H9 (cell line): Measurements from ENCODE around the gene CENPP. TPM values are rescaled to one million over a fixed set of nuclear protein-coding genes. Genes with fewer than 3 reads are reported as not detected.

ENCODE experiments used
- DNase-seq: peaks from one replicate; pipeline ENCODE4 v3.0.0-alpha.2; 2017
- H2AFZ ChIP-seq: one replicate; pipeline ENCODE4 v1.6.1; 2013; ENCODE audit warnings: mild to moderate bottlenecking, low read length, control low read depth, moderate library complexity
- H2AK5ac ChIP-seq: 2 replicates; pipeline ENCODE4 v1.6.1; 2013; ENCODE audit warnings: low read length, control low read depth, mixed read lengths; ENCODE audit not compliant: insufficient read length
- H2BK120ac ChIP-seq: one replicate; pipeline ENCODE4 v1.6.1; 2013; ENCODE audit warnings: low read depth, mild to moderate bottlenecking, low read length, control low read depth, inconsistent platforms; ENCODE audit not compliant: poor library complexity, severe bottlenecking
- H2BK12ac ChIP-seq: 2 replicates; pipeline ENCODE4 v1.6.1; 2013; ENCODE audit warnings: low read length, control low read depth, mixed read lengths, low read depth; ENCODE audit not compliant: insufficient read length
- H2BK15ac ChIP-seq: 2 replicates; pipeline ENCODE4 v1.6.1; 2013; ENCODE audit warnings: low read depth, low read length, control low read depth
- H2BK20ac ChIP-seq: one replicate; pipeline ENCODE4 v1.6.1; 2013; ENCODE audit warnings: low read depth, mild to moderate bottlenecking, low read length, control low read depth, inconsistent platforms; ENCODE audit not compliant: poor library complexity, severe bottlenecking
- H2BK5ac ChIP-seq: 2 replicates; pipeline ENCODE4 v1.6.1; 2013; ENCODE audit warnings: low read length, control low read depth, mixed read lengths; ENCODE audit not compliant: insufficient read length
- H3K14ac ChIP-seq: 2 replicates; pipeline ENCODE4 v1.6.1; 2013; ENCODE audit warnings: low read length, control low read depth; ENCODE audit not compliant: insufficient read depth
- H3K18ac ChIP-seq: 2 replicates; pipeline ENCODE4 v1.6.1; 2013; ENCODE audit warnings: low read depth, mild to moderate bottlenecking, mixed read lengths, low read length, control low read depth; ENCODE audit not compliant: insufficient read length
- H3K23ac ChIP-seq: 2 replicates; pipeline ENCODE4 v1.6.1; 2013; ENCODE audit warnings: low read length, control low read depth, mixed read lengths, low read depth; ENCODE audit not compliant: insufficient read length
- H3K23me2 ChIP-seq: 2 replicates; pipeline ENCODE4 v1.6.1; 2013; ENCODE audit warnings: low read depth, mild to moderate bottlenecking, mixed read lengths, low read length, control low read depth; ENCODE audit not compliant: insufficient read length, poor library complexity, severe bottlenecking
- H3K27ac ChIP-seq: 2 replicates; pipeline ENCODE4 v1.5.1; 2013; ENCODE audit warnings: low read length, control low read depth, mixed read lengths, low read depth; ENCODE audit not compliant: insufficient read length
- H3K27me3 ChIP-seq: 2 replicates; pipeline ENCODE4 v1.6.1; 2013; ENCODE audit warnings: low read length, control low read depth, inconsistent platforms; ENCODE audit not compliant: insufficient read depth
- H3K4ac ChIP-seq: 2 replicates; pipeline ENCODE4 v1.6.1; 2013; ENCODE audit warnings: low read depth, mild to moderate bottlenecking, control low read depth, inconsistent platforms, low read length, moderate library complexity
- H3K4me1 ChIP-seq: 2 replicates; pipeline ENCODE4 v1.6.1; 2013; ENCODE audit warnings: low read length, control low read depth, inconsistent platforms; ENCODE audit not compliant: insufficient read depth
- H3K4me2 ChIP-seq: 2 replicates; pipeline ENCODE4 v1.6.1; 2013; ENCODE audit warnings: low read length, control low read depth, mixed read lengths; ENCODE audit not compliant: insufficient read length, insufficient read depth
- H3K56ac ChIP-seq: 2 replicates; pipeline ENCODE4 v1.6.1; 2013; ENCODE audit warnings: low read depth, mild to moderate bottlenecking, mixed read lengths, low read length, control low read depth; ENCODE audit not compliant: insufficient read length
- H3K79me1 ChIP-seq: 2 replicates; pipeline ENCODE4 v1.6.1; 2013; ENCODE audit warnings: low read depth, mild to moderate bottlenecking, moderate library complexity, low read length, control low read depth, inconsistent platforms; ENCODE audit not compliant: insufficient read depth, poor library complexity, severe bottlenecking
- H3K79me2 ChIP-seq: 2 replicates; pipeline ENCODE4 v1.6.1; 2013; ENCODE audit warnings: low read length, control low read depth, inconsistent platforms; ENCODE audit not compliant: insufficient read depth
- H3K9ac ChIP-seq: 2 replicates; pipeline ENCODE4 v1.6.1; 2013; ENCODE audit warnings: low read length, control low read depth, mixed read lengths; ENCODE audit not compliant: insufficient read length; ENCODE audit errors: extremely low read depth
- H3K9me3 ChIP-seq: one replicate; pipeline ENCODE4 v1.6.1; 2013; ENCODE audit warnings: low read depth, low read length, inconsistent platforms; ENCODE audit not compliant: control insufficient read depth
- H3T11ph ChIP-seq: one replicate; pipeline ENCODE4 v1.6.1; 2013; ENCODE audit warnings: mild to moderate bottlenecking, low read length, control low read depth, inconsistent platforms
- H4K20me1 ChIP-seq: one replicate; pipeline ENCODE4 v1.6.1; 2013; ENCODE audit not compliant: control insufficient read depth, insufficient read length, insufficient read depth
- H4K5ac ChIP-seq: 2 replicates; pipeline ENCODE4 v1.6.1; 2013; ENCODE audit warnings: low read depth, mild to moderate bottlenecking, mixed read lengths, low read length, control low read depth; ENCODE audit not compliant: insufficient read length
- H4K8ac ChIP-seq: replicated peaks from 2 replicates; pipeline ENCODE4 v1.6.1; 2013; ENCODE audit warnings: low read length, control low read depth, mixed read lengths, low read depth; ENCODE audit not compliant: insufficient read length
- H4K91ac ChIP-seq: 2 replicates; pipeline ENCODE4 v1.6.1; 2013; ENCODE audit warnings: low read depth, mild to moderate bottlenecking, moderate library complexity, mixed read lengths, low read length, control low read depth; ENCODE audit not compliant: insufficient read length
- H3K27ac Mint-ChIP-seq, 3 experiments: 2 replicates in 2 of 3; 3 replicates in 1 of 3; pipeline ENCODE4 v1.8.0; 2020 to 2021; ENCODE audit warnings: mixed read lengths in 3 of 3, mild to moderate bottlenecking in 1 of 3, moderate library complexity in 1 of 3
- H3K27me3 Mint-ChIP-seq: 2 replicates; pipeline ENCODE4 v1.8.0; 2021; ENCODE audit warnings: low read depth, mild to moderate bottlenecking, moderate library complexity, mixed read lengths
- H3K36me3 Mint-ChIP-seq, 3 experiments: 2 replicates in 2 of 3; 3 replicates in 1 of 3; pipeline ENCODE4 v1.8.0; 2020 to 2021; ENCODE audit warnings: low read depth in 3 of 3, mixed read lengths in 3 of 3; ENCODE audit not compliant: insufficient read depth in 1 of 3
- H3K4me1 Mint-ChIP-seq, 2 experiments: 2 replicates each; pipeline ENCODE4 v1.8.0; 2020; ENCODE audit warnings: mixed read lengths in 2 of 2
- H3K4me3 Mint-ChIP-seq, 2 experiments: 2 replicates in 1 of 2; 3 replicates in 1 of 2; pipeline ENCODE4 v1.8.0; 2020 to 2021; ENCODE audit warnings: mild to moderate bottlenecking in 2 of 2, mixed read lengths in 2 of 2, moderate library complexity in 1 of 2
- H3K9me3 Mint-ChIP-seq, 2 experiments: 2 replicates in 1 of 2; 3 replicates in 1 of 2; pipeline ENCODE4 v1.8.0; 2020; ENCODE audit warnings: mild to moderate bottlenecking in 2 of 2, mixed read lengths in 2 of 2, moderate library complexity in 1 of 2
- total RNA-seq: library from RNA; stranded (reverse); gene quantifications from 2 replicates; pipeline ENCODE4 v1.2.1, GENCODE V29; 2021
- TF ChIP-seq, protein P1 (sequence below): fragments of 200-600 bp; sonication (generic); conservative IDR thresholded peaks from 3 replicates; pipeline ENCODE4 v1.8.0; 2021; ENCODE audit warnings: antibody characterized with exemption, mild to moderate bottlenecking

The CENPP gene
- total RNA-seq, 1 experiment from 2014 or later = 9.1 TPM

DNA sequence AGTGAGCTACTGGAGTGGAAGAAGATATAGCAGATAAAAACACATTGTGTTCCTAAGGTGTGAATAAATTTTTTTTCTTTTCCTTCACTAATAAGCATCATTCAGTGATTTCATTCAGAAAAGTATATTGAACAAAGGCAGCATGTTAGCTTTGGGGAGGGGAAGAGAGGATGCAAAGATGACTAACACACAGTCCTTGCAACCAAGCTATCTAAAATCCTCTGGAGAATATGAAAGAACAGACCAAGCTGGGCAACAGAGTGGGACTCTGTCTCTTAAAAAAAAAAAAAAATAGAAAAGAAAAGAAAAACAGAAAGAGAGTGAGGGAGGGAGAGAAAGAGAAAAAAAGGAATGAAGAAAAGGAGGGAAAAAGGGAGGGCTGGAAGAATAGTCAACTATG, 120.8 kb downstream of the CENPP start:
- no peaks in the 10 kb centered on the region for H3K79me1 ChIP-seq
- no peak overlapping the region for H2BK12ac ChIP-seq
- Mint-ChIP-seq H3K36me3 (peaks cover 0 to 3% (median 0%) of the 10 kb centered on the region in 3 experiments; a peak in 1 of 7 replicates), H3K9me3 (no peaks in the 10 kb centered on the region; a peak in 1 of 5 replicates), H3K4me1 (peaks cover 8% of the 10 kb centered on the region in 2 experiments), H3K27ac (0 out of 7 replicates have a peak overlapping the region, but pooled peaks of 1 of the 3 experiments have one; percentile 27), H3K27me3 (no peaks in the 10 kb centered on the region), H3K4me3 (no peak overlapping the region)
- H3K9ac ChIP-seq = no peak overlapping the region
- H3K18ac ChIP-seq = no peak overlapping the region
- DNase-seq = no peak
- no peak overlapping the region for H2AK5ac ChIP-seq
- no peaks in the 10 kb centered on the region for H4K20me1 ChIP-seq
- no peak overlapping the region for H3K14ac ChIP-seq
- no peak overlapping the region for H4K8ac ChIP-seq
- H2AFZ ChIP-seq = no peak overlapping the region
- H3K4ac ChIP-seq = no peak overlapping the region
- no peaks in the 10 kb centered on the region for H3K23me2 ChIP-seq
- H3K27ac ChIP-seq = no peak overlapping the region
- no peak overlapping the region for H2BK5ac ChIP-seq
- H3K9me3 ChIP-seq = no peaks in the 10 kb centered on the region
- no peaks in the 10 kb centered on the region for H3K27me3 ChIP-seq
- H3T11ph ChIP-seq = no peak overlapping the region
- TF ChIP-seq, protein P1, sequence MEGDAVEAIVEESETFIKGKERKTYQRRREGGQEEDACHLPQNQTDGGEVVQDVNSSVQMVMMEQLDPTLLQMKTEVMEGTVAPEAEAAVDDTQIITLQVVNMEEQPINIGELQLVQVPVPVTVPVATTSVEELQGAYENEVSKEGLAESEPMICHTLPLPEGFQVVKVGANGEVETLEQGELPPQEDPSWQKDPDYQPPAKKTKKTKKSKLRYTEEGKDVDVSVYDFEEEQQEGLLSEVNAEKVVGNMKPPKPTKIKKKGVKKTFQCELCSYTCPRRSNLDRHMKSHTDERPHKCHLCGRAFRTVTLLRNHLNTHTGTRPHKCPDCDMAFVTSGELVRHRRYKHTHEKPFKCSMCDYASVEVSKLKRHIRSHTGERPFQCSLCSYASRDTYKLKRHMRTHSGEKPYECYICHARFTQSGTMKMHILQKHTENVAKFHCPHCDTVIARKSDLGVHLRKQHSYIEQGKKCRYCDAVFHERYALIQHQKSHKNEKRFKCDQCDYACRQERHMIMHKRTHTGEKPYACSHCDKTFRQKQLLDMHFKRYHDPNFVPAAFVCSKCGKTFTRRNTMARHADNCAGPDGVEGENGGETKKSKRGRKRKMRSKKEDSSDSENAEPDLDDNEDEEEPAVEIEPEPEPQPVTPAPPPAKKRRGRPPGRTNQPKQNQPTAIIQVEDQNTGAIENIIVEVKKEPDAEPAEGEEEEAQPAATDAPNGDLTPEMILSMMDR = no peak
- H3K23ac ChIP-seq = no peak overlapping the region
- H4K5ac ChIP-seq = no peak overlapping the region
- no peak overlapping the region for H3K4me2 ChIP-seq
- no peak overlapping the region for H2BK20ac ChIP-seq
- no peaks in the 10 kb centered on the region for H3K4me1 ChIP-seq
- no peak overlapping the region for H3K56ac ChIP-seq
- H2BK120ac ChIP-seq = no peak overlapping the region
- H2BK15ac ChIP-seq = no peak overlapping the region
- H4K91ac ChIP-seq = no peak overlapping the region
- no peaks in the 10 kb centered on the region for H3K79me2 ChIP-seq
